CD4-positive, alpha-beta T cell treated with Interleukin-15 for 1 hour (primary cell): ENCODE results near the gene AQP5.
A peak's percentile ranks its signal among the peaks of the same experiment; 100 is the strongest.

Source experiments
- DNase-seq: peaks from one replicate; pipeline ENCODE4 v3.0.0-alpha.2; 2020

Gene AQP5

DNA sequence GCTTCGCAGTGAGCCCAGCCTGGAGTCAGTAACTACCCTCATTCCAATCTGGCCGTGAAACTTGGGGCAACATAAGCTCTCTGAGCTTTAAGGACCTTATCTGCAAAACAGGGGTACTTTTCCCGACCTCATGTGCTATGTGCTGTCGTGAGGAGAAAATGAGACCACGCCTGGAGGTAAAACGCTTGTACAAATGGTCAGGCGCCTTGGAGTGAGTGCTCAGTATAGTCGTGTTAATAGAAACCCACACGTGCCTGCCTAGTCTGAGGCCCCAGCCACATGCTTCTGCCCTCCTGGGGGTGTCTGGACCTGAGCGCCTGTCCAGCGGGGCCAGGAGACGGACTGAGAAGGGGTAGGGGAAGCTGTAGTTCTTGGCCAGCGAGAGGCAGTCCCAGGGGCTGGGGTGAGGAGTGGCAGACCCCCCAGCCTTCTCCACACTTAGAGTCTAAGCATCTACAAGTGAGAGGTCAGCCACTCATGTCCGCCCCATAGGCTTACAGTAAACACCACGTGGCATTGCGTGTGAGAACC, 4.9 kb downstream of the AQP5 start:
- DNase-seq = no peak

DNA sequence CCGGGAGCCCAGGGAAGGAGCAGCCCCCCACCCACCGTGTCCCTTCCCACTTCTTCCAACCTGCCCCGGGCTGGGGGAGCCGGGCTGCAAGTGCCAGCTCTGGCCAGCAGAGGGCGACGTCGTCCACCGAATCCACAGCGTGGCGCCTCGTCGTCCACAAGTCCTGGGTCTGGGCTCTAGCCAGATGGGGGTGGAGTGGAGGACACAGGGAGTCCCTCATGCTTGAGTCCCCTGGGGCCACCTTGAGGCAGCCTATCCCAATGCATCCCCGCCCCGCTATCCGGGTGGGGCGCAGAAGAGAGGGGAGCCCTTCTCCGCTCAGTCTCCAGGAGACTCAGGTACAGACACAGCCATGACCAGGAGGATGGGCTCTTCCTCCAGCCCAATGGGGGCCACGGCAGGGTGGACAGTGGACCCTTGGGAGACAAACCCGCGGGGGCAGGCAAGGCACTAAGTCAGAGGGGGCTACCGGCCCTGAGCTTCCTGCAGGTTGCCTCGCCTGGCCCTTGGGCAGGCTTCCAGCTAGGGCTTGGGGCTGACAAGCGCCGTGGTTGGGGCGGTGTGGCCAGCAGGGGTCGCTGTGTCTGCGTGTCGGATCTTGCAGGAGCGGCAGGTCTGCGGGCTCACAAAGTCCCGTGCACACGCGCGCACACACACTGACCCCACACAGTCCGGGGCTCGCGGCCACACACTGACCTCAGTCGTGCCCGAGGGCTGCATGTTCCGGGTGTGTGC, 5.5 kb downstream of the AQP5 start:
- peak; percentile 85 for DNase-seq

DNA sequence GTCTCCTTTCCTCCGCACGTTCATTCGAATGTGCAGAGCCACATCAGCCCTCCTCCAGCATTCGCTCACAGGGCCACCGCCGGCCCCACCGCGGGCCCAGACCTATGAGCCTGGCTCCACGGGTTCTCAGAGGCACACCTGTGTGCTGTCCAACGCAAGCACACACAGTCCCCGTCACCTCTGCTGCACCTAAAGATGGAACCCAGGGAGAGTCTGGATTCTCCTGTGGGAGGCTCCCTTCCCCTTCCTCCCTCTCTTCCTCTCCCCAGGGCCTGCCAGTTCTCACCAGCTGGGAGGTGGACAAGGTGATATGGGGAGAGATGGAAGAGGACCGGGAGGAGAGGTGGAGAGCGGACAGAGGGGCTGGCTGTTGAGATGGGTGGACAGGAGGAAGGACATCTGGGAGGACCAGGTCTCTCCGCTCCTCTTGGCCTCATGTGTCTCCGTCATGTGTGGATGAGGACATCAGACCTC, 6.1 kb downstream of the AQP5 start:
- no peak for DNase-seq

DNA sequence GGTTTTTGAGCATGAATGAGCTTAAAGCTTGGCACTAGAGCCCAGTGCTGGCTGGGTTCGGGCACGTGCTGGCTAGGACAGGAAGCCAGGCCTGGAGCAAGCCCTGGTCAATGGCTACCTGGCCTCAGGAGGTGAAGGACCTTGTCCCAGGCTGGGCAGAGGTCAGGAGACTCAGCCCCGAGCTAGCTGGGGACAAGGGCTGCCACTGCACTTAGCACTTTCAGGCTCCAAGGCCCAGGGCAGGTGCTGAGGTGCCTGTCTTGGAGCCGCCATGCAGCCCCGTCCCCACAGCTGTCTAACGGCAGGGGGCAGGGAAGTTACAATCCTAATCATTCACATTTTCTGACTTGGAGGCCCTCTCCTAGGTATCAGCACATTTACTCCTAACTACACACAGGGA, 6.8 kb downstream of the AQP5 start:
- no peak for DNase-seq

DNA sequence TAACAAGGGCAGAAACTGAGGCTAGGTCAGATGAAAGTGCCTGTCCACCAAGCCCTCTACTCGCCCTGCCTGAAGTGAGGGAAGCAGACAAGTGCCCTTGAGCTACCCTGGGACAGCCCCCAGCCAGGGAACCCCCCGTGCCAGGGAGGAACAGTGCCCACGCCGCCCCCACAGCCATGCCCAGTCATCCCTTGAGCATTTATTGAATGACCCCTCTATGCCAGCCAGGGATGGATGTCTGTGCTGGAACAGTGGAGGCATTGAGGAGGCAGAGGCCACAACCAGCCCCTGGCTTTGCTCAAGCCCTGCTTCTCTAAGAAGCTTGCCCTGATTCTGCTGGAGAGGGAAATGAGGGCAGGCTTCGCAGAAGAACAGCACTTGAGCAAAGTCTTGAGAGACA, 7.4 kb downstream of the AQP5 start:
- DNase-seq = no peak

DNA sequence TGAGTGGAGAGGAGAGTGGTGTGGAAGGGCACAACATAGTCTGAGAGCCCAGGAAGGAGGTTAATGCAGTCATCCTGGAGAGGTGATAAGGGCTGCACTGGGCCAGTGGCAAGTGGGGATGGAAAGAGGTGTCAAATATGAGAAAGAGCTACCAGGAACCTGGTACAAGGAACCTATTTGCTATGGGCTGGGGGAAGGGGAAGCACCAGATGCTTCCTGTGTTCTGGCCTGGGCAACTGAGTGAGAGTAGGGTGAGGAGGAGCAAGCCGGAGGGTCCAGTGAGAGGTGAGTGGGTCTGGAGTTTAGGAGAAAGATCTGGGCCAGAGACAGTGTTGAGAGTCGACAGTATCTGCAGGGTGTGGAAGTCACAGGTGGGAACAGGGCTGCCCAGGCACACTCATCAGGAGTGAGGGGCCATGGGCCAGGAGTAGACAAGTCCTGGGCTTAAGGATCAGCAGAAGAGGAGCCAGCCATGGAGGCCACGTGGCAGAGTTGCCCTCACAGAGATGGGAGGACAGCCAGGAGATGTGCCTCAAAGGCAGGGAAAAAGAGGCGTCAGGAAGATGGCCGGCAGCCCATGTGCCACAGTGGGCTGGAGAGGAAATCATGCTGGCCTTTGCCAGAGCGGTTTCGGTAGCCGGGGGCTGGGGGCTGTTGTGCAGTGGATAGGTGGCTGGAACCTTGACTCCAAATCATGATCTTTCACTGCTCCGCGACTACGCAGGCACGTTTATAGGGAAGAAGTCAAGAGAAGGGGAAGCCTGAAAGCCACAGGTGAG, 8.2 kb downstream of the AQP5 start:
- DNase-seq = no peak

DNA sequence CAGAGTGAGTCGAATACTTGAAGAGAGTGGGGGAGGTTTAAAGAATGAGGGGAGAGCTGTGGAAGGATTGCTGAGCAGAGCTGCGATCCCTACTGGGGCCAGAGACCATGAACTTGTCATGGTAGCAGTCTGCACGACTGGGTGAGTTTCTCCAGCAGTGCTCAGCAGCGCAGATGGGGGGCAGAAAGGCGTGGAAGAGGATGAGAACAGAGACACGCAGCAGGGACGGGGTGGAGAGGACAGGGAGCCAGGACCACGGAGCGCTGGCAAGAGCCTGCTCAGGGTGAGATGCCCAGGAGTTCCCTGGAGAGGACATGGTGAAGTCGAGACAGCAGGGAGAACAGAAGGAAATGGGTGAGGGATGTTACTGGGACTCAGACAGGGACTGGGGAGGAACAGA, 9.0 kb downstream of the AQP5 start:
- DNase-seq = no peak

DNA sequence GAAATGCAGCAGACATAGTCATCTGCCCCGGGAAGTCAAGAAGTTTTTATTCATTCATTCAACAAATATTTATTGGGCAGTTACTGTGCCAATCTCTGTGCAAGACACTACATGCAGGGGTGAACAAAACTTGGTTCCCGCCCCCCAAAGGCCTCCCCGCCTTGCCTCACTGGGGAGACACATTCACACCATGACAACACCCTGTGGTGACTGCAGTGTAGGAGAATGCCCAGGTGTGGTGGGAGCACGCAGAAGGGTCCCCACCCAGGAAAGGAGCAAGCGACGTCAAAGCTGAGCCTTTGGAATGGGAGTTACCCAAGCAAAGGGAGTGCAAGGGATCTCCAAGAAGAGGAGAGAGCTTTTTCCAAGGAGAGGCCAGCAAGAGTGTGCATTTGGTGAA, 9.5 kb downstream of the AQP5 start:
- no peak for DNase-seq

DNA sequence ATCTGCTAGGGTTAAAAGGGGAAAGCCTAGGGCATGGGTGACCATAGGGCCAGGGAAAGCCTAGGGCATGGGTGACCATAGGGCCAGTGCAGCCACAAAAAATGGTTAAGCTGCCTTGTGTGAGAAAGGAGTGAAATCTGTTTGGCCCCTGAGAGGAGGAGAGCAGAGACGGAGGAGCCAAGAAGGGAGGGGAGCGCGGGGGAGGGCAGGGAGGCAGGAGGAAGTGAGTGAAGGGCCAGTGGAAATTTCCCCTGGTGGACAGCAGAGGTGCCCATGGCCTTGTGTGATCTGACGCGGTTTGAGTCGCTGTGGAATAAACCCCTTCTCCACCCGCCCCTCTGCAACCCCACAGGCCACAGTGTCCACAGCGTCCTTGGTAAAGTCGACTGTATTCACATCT, 10.5 kb downstream of the AQP5 start:
- DNase-seq = no peak

DNA sequence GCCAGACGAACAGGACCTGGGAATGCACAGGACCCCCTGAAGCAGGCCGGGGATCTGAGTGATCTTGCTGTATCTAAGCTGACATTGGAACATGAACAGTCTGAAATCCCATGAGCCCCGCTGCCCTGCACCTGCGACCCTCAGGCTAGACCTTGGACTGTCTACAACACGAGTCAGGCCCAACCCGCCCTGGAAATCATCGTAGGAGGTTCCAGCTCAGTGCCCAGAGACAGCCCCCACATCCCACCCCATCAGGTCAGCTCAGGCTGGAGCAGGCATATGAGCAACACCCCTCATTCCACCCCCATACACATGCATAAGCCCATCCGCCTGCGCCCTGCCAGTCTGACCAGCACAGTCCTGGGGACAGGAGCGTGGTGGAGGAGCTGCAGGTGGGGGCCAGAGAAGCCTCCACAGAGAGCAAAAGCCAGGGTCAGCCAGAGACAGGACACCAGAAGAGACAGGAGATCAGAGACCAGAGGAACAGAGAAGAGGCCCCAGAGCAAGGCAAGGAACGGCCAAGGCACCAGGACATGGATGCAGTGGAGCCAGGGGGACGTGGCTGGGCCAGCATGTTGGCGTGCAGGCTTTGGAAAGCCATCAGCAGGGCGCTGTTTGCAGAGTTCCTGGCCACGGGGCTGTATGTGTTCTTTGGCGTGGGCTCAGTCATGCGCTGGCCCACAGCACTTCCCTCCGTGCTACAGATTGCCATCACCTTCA, 11.1 kb downstream of the AQP5 start, which contains the start of gene AQP6:
Gene AQP6 (plus strand): TSS at position 307 of the 720 bp plus-strand sequence. CDS start 227 bp downstream, at position 534.
- DNase-seq = no peak

DNA sequence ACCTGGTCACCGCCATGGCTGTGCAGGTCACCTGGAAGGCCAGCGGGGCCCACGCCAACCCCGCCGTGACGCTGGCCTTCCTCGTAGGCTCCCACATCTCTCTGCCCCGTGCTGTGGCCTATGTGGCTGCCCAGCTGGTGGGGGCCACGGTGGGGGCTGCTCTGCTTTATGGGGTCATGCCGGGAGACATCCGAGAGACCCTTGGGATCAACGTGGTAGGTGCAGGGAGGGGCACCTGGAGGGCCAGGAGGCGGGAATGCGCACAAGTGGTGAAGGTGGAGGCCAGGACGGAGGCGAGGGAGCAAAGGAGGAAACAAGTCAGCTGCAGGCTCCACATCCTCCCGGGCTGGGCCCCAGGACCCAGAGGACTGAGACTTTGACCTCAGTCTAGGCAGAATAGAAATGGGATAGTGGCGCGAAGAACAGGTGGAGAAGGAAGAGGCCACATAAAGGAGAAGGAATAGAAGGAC, 11.7 kb downstream of the AQP5 start:
- no peak for DNase-seq

DNA sequence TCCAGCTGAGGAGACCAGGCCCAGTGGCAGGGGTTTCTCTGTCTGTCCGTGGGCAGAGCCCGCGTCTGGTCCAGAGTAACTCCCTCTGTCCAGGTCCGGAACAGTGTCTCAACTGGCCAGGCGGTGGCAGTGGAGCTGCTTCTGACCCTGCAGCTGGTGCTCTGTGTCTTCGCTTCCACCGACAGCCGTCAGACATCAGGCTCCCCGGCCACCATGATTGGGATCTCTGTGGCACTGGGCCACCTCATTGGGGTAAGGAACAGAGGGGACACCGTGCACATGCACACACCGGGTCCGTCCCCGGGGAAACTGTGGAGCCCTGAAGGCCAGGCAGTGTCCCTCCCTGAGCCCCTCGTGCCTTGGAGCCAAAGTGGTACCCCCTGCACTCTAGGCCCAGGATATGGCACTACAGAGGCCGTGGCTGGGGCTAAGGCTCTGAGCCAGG, 12.6 kb downstream of the AQP5 start:
- no peak for DNase-seq

DNA sequence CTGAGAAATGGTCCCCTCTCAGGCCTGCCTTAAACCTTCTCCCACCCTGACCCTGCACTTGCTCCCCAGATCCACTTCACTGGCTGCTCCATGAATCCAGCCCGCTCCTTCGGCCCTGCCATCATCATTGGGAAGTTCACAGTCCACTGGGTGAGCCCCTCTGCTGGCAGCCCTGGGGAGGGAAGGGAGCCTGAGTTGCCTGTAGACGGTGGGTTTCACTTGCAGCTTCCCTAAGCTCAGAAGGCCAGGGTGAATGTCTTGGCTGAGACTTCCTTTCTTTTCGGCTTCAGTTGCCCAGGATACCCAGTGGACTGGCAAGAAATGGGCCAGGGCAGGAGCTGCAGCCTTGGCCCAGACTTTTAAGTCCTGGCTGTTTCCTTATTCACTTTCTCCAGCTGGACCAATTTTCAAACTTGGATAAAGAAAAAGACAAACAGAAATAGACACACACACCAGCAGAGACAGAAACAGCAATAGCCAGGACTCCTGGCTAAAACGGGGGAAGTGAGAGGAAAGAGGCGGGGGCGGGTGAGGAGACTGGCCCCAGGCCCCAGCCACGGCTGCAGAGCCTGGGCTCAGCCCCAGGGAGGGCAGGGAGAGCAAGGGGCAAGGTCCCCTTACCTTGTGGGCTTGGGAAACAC, 13.1 kb downstream of the AQP5 start:
- DNase-seq = no peak

DNA sequence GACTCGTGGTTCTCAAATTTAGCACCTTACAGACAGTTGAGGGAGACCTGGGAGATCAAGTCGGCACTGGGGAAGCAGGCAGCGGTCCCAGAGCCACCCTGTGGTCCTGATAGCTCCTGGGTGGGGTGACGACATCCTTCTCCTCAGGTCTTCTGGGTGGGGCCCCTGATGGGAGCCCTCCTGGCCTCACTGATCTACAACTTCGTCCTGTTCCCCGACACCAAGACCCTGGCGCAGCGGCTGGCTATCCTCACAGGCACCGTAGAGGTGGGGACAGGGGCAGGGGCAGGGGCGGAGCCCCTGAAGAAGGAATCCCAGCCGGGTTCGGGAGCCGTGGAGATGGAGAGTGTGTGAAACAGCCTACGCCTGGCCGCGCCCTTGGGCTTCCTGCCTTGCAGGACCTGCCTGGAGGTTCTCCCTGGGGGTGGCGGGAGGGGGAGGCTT, 13.7 kb downstream of the AQP5 start:
- no peak for DNase-seq

DNA sequence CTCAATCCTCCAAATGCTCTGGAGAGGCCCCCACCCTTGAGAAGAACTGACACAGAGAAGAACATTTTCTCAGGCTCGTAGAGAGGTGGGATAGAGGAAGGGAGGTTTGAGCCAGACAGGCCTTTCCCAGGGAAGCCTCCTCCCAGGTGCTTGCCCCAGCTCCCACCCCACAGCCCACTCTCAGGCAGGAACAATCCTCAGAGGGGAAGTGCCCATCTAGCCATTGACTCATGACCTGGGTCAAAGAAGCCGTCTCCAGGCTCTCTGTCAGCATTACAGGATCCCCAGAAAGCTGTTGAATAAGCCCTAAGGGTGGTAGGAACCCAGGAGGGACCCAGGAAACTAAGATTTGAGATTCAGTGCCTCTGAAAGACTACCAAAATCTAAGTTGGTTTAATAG, 14.9 kb downstream of the AQP5 start:
- no peak for DNase-seq

DNA sequence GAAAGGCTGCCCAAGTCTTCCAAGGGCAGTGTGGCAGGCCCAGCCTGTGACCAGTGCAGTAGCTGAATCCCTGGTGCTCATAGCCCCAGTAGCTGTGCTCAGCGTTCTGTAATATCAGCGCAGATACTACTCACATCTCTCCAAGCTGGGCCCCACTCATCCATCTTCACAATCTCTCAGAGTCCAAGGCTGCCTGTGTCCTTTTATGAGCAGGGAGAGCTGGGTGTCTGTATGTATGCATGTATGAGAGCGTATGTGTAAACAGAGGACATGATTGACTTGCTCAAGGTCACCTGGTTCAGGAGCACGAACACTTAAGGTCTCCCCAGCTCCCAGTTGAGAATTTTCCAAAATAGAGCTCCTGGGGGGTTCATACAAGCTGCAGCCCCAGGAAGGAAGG, 16.5 kb downstream of the AQP5 start:
- no peak for DNase-seq

DNA sequence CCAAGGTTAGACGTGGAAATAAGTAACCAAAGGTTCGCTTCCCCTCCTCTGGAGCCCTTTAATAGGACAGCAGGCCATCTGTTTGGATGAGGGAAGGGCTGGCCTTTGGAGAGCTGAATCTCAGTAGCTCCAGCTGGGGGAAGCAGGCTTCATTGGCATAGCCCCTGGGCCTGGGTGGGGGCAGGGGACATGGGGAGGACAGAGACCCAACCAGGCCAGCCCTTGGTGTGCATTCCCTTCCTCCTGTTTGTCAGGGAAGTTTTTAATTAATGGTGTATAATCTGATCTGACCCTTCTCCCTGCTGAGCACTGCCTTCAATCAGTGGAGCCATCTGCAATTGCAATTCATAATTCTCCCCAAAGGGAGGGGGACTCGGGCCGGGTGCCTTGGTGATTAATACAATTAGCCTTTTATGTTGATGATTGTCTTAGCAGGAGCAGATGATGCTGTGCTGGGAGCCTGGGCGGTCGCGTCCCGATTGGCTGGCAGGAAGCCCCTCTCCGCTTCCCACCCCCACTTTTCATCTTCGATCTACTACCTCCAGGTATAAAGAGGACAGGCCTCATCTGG, 17.4 kb downstream of the AQP5 start:
- DNase-seq = no peak

DNA sequence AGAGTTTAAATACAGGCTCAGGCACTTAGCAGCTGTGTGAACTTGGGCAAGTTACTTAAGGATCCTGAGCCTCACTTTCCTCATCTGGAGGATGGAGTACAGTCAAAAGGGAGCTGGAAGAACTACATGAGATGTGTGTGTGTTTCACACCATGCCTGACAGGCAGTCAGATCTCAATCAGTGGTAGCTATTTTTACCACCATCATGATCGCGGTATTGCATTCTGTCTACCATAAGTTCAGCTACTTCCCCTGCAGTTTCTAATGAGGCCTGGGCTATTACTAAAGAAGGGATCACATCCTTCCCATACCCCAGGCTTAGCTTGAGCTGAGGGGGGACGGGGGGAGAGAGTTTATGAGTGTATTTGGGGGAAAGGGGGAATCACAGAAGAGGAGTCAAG, 18.1 kb downstream of the AQP5 start:
- DNase-seq = no peak

DNA sequence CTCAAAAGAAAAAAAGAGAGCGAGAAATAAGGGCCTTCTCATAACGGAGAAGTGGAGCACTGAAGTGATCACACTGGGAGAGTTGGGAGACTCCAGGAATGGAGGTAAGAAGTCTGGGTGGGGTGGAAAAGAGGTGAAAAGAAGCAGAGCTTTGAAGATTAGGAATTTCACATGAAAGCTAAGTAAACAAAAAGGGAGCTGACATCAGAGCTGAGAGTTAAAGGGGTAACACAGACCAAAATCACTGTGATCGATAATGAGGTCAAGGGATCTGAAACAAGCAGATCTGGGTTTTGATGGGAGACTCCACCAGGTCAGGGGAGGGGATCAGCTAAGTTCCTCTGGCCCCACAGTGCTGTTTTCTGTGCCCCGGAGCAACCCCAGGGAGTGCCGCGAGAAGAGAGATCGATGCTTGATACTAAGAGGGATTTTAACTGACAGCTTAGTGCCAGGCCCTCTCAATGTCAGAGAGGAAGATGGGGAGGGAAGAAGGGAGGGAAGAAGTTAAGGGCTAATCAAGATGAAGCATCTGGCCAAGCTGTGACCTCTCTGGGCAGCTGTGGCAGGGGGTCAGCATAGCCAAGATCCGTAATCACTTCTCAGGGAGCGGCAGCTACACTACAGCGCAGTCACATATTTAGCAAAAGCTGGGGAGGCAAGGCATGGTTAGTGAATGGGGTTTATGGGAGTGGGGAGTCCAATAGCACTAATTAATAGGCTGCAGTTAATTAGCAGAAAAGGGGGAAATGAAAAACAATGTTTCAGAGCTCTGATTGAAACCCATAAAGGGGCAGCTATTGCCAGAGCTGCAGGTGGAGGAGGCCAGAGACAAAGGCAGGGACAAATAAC, 19.1 kb downstream of the AQP5 start:
- DNase-seq = no peak

DNA sequence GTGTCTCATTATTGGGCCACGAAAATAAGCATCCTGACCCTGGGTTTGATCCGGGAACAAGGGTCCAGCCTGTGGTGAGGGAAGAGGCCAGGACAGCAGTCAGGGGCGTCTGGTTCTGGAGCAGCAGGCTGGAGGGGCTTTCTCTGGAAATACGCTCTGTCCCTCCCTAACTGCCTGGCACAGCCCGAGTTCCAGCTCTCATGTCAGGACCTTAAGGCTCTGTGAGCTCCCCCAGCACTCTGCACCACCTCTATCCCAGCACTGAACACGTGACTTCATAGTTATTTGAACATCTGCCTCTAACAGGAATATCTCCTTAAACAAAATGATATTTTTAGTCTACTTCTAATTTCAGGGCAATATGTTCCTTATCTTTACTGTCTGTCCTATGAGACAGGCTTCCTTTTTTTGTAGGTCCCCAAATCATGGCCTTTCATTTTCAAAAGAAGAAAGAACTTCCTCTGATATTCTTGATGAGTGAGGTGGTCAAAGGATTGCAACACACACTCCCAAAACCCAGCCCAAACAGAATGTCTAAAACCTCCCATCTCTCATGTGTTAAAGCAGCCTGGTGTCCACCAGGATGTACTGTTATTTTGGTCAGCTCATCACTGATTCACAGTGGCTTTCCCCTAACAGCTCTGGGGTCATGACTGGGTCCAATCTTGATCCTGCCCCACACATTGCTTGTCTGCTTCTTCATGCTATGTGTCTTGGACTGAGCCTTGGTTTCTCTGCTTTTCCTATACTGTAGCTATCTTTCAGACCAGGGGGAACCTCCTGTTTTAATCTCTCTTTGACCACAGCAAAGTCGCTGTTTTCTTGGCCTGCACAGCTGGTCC, 20.8 kb downstream of the AQP5 start:
- DNase-seq = no peak
